HEK293 (cell line): Measurements from ENCODE around the gene TRIM49C.
"Not testable (repeated sequence)": the region's sequence is repeated elsewhere in the genome, so short reads cannot be mapped to it uniquely, and the experiment has no call there.

Source experiments
- CTCF ChIA-PET: fragments of 350-600 bp; formaldehyde crosslinking; extraction: SDS; loops from one replicate; lab custom pipeline; 2021; ENCODE audit warnings: antibody characterized with exemption; lab: Yijun Ruan, JAX
- POLR2A ChIA-PET: fragments of 300-600 bp; formaldehyde crosslinking; extraction: SDS; loops from one replicate; lab custom pipeline; 2020; ENCODE audit warnings: antibody characterized with exemption, inconsistent platforms; lab: Yijun Ruan, JAX
- H3K27ac ChIP-seq: fragments of 200-500 bp; sonication (Bioruptor generic); 2 replicates; pipeline ENCODE4 v1.5.1; 2014; ENCODE audit warnings: low read depth, low read length, control low read depth, inconsistent platforms; ENCODE audit errors: extremely low read depth
- H3K36me3 ChIP-seq, 2 experiments: fragments of 200-500 bp in 1 of 2; sonication (Bioruptor generic) in 1 of 2; 1 replicate in 1 of 2; 2 replicates in 1 of 2; pipeline ENCODE4 v1.5.1; 2014 to 2017; ENCODE audit warnings: inconsistent platforms in 2 of 2, low read length in 2 of 2; ENCODE audit not compliant: control insufficient read depth in 2 of 2, insufficient read depth in 1 of 2
- H3K4me1 ChIP-seq: fragments of 200-500 bp; sonication (Bioruptor generic); 2 replicates; pipeline ENCODE4 v1.5.1; 2014; ENCODE audit warnings: mild to moderate bottlenecking, low read length, inconsistent platforms; ENCODE audit not compliant: control insufficient read depth, insufficient read depth
- H3K4me3 ChIP-seq: 2 replicates; pipeline ENCODE4 v1.5.1; 2011; ENCODE audit warnings: low read depth, mild to moderate bottlenecking, control low read depth, low read length, moderate library complexity
- H3K9me3 ChIP-seq: fragments of 200-500 bp; sonication (Bioruptor generic); 2 replicates; pipeline ENCODE4 v1.5.1; 2014; ENCODE audit warnings: low read depth, low read length, inconsistent platforms; ENCODE audit not compliant: control insufficient read depth, insufficient read depth

The TRIM49C gene, protein sequence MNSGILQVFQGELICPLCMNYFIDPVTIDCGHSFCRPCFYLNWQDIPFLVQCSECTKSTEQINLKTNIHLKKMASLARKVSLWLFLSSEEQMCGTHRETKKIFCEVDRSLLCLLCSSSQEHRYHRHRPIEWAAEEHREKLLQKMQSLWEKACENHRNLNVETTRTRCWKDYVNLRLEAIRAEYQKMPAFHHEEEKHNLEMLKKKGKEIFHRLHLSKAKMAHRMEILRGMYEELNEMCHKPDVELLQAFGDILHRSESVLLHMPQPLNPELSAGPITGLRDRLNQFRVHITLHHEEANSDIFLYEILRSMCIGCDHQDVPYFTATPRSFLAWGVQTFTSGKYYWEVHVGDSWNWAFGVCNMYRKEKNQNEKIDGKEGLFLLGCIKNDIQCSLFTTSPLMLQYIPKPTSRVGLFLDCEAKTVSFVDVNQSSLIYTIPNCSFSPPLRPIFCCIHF

DNA sequence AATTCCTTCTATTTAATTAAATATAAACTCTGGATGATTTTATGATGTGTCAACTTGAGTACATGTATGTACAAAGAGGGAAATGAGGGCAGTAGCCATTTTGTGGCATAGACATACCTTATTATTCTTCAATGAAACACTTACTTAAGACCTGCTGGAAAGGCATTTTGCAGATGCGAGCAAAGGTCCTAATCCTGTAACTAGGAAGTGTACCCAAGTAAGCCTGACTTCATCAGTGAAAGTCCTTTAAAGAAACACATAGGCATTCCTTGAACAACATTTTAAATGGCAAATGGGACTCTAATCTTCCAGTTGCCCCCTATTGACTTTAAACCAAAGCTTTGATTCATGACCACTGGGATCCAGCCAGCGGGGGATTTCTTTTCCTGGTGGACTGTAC lies at the start of gene TRIM49C:
TSS of gene TRIM49C (plus strand) at position 301 of the 400 bp plus-strand sequence. CDS start 4,106 bp downstream, outside the sequence.
- CTCF ChIA-PET, H3K9me3 ChIP-seq, H3K27ac ChIP-seq, H3K4me1 ChIP-seq, H3K4me3 ChIP-seq, H3K36me3 ChIP-seq, POLR2A ChIA-PET: not testable (repeated sequence)

DNA sequence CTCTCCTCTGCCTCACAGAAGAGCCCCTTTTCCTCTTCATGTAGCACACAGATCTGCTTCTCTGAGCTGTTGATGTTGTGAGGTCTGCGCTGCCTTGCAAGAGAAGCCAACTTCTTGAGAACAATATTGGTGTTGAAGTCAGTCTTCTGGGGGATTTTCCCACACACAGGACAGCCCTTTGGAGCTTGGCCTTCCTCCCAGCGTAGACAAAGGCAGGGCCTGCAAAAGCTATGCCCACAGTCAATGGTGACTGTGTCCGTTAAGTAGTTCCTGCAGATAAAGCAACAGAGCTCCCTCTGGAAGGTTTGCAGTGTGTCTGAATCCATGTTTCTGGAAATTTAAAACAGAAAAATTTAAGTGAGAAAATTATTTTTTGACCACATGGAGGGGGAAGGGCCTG lies 6.7 kb upstream of the TRIM49C start:
- H3K4me3 ChIP-seq, H3K36me3 ChIP-seq, H3K9me3 ChIP-seq, H3K27ac ChIP-seq, CTCF ChIA-PET, H3K4me1 ChIP-seq, POLR2A ChIA-PET: not testable (repeated sequence)

GRCh38 chr11:90051591-90052209 lies 20.8 kb downstream of the TRIM49C start:
- CTCF ChIA-PET, H3K36me3 ChIP-seq, H3K4me1 ChIP-seq, H3K9me3 ChIP-seq, H3K4me3 ChIP-seq, POLR2A ChIA-PET, H3K27ac ChIP-seq: not testable (repeated sequence)

- H3K36me3 ChIP-seq, H3K4me3 ChIP-seq, POLR2A ChIA-PET, H3K4me1 ChIP-seq, H3K27ac ChIP-seq, H3K9me3 ChIP-seq, CTCF ChIA-PET: not testable (repeated sequence)
Measured at GRCh38 chr11:90052311-90052710, 21.4 kb downstream of the TRIM49C start.

- H3K9me3 ChIP-seq, H3K4me3 ChIP-seq, H3K4me1 ChIP-seq, H3K36me3 ChIP-seq, CTCF ChIA-PET, H3K27ac ChIP-seq, POLR2A ChIA-PET: not testable (repeated sequence)
Measured at GRCh38 chr11:90053545-90053944, 22.6 kb downstream of the TRIM49C start.

GRCh38 chr11:90085650-90086049 lies 54.7 kb downstream of the TRIM49C start, which contains the start of gene UBTFL1:
Gene UBTFL1, plus strand, starts transcription at chr11:90085950. Its CDS starts 0 bp downstream, at chr11:90085950.
- POLR2A ChIA-PET, H3K4me1 ChIP-seq, H3K36me3 ChIP-seq, H3K9me3 ChIP-seq, H3K4me3 ChIP-seq, H3K27ac ChIP-seq, CTCF ChIA-PET: not testable (repeated sequence)

- H3K4me3 ChIP-seq, POLR2A ChIA-PET, H3K9me3 ChIP-seq, H3K36me3 ChIP-seq, H3K27ac ChIP-seq, CTCF ChIA-PET, H3K4me1 ChIP-seq: not testable (repeated sequence)
Measured at GRCh38 chr11:90088731-90089130, 57.8 kb downstream of the TRIM49C start.
